ENCODE results near the gene RNF151.
"Not testable (repeated sequence)": the region's sequence is repeated elsewhere in the genome, so short reads cannot be mapped to it uniquely, and the experiment has no call there.

RNF151 gene

GRCh38 chr16:1966460-1966859 is at the start of gene RNF151:
Gene RNF151, plus strand, starts transcription at chr16:1966856. Its CDS starts 26 bp downstream, at chr16:1966882.
- DNase-seq = no peak

DNA sequence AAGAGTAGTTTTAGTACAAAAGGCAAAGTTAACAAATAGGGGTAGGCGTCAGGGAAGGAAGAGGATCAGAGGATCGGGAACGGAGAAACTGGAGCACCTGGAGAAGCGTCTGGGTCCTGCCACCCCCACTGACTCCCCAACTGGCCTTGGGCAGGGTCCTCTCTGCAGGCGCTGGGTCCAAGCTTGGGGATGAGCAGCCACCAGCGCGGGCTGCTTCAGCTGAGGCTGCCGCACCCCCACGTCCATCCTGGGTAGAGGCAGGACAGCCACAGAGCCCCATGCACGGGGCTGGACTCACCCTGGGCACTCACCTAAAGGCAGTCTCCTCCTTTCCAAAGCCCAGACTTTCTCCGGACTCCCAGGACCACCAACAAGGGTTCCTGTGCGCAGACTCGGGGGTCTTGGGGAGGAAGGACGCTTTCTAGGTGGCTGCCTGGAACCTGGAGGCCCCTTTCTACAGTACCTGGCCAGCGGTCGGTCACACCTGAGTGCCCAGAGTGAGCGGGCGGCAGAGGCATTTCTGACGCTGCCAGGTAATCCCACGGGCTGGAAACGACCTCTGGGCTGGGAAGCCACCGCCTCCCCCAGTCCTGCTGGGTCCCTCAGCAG is 49.5 kb upstream of the RNF151 start:
- DNase-seq = no peak

DNA sequence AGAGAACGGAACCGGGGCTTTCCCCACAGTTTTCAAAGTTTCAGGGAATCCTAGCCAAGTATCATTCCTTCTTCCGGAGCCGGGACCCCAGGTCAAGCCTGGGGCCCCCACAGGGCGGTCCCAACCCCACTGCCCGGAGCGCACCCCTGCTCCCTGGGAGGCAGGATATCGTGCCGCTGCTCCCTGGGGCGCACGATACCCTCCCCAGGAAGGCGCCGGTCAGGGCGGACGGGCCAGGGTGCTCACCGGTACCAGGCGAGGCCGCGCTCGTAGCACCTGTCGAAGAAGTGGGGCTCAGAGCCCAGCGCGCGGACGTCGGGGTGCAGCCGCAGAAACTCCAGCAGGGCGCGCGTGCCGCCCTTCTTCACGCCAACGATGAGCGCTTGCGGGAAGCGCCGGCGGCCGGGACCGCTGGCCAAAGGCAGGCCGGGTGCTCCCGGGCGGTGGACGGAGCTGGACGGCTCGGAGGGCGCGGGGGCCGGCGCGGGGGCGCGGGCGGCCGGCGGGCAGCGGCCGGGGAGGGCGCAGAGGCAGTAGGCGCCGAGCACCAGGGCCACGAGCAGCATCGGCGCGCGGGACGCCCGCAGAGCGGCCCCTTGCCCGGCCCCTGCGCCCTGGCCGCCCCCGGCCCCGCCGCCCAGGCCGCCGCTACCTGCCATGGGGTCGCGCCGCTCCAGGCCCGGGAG is 48.8 kb upstream of the RNF151 start:
- DNase-seq = no peak

- DNase-seq = no peak
Observed at GRCh38 chr16:1918351-1919326, 48.0 kb upstream of the RNF151 start, which contains the start of gene HS3ST6. Gene HS3ST6, minus strand, starts transcription at chr16:1918415. Its CDS starts 92 bp downstream, at chr16:1918323.

DNA sequence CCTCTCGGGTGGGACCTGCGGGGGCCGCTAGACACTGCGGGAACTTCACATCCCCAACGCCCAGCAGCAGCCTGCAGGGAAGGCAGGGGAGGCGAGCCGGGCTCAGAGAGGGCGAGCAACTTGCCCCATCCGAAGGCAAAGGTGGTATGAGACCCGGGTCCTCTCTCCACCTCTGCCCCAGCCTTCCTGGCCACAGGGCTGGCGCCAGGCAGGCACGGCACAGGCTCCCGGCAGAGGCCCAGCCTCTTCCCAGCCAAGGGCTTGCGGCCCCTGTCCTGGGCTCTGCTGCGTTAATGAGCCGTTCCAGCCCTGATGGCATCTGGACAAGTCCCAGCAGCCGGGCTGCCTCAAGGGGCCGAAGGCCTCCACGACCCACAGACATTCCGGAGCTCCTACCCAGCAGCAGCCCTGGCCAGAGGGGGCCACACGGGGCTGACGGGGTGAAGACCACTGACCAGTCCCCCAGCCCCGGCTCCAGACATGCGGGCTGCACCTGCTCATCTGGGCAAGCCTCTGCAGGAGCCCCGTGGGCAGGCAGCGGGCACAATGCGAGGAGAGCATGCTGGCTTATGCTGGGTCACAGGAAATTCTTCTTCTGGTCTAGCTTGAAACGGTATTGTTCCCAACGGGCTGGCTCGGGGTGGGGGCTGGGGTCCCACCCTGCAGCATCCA is 47.2 kb upstream of the RNF151 start:
- no peak for DNase-seq

DNA sequence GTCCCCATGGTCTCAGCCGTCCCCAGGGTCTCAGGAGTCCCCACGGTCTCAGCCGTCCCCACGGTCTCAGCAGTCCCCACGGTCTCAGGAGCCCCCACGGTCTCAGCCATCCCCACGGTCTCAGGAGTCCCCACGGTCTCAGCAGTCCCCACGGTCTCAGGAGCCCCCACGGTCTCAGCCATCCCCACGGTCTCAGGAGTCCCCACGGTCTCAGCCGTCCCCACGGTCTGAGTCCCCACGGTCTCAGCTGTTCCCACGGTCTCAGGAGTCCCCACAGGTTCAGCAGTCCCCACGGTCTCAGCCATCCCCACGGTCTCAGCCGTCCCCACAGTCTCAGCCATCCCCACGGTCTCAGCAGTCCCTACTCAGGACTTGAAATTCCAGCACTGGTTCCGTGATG is 46.5 kb upstream of the RNF151 start:
- not testable (repeated sequence) for DNase-seq

- no peak for DNase-seq
Observed at GRCh38 chr16:1920727-1921171, 45.9 kb upstream of the RNF151 start.

DNA sequence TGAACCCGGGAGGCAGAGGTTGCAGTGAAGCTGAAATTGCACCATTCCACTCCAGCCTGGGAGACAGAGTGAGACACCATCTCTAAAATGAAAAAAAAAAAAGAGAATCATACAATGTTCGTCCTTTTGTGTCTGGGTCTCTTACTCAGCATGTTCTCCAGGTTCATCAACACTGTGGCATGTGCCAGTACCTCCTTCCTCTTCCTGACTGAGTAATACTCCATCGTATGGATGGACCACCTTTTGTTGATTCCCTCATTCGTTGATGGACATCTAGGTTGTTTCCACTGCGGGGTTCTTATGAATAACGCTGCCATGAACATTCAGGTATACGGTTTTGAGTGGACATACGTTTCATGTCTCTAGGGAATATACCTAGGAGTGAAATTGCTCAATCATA is 44.3 kb upstream of the RNF151 start:
- no peak for DNase-seq

DNA sequence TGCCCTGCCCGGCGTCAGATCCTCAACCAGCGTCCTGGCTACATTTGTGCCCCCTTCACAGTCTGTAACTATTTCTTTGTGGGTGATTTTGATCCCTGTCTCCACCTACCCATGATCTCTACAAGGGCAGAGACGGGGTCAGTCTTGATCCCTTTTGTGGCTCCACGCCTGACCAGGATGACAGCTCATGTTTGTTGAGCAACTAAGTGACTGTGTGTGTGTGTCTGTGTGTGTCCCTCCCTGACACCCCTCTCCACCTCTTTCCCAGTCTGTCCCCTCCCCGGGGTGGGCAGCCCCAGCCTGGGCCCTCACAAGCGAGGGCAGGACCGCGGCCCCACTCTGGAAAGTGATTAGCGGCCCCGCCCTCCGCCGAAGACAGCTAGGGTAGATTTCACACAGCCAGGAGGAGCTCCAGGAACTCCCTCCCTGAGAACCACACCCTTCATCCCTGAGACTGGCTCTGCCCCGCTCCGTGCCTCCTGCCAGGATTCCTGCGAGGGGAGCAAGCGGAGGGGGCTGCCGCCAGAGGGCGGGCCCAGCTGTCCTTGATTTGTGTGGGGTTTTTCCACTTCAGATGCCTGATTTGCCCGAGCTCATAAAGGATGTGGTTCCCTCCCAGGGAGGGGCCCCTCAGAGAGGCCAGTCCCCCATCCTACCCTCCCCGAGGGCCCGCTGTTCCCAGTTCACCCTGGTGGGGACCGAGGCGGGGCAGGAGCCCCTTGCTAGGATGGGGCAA is 43.2 kb upstream of the RNF151 start:
- peak; percentile 51 for DNase-seq

- DNase-seq = no peak
Observed at GRCh38 chr16:1924095-1924494, 42.6 kb upstream of the RNF151 start.

DNA sequence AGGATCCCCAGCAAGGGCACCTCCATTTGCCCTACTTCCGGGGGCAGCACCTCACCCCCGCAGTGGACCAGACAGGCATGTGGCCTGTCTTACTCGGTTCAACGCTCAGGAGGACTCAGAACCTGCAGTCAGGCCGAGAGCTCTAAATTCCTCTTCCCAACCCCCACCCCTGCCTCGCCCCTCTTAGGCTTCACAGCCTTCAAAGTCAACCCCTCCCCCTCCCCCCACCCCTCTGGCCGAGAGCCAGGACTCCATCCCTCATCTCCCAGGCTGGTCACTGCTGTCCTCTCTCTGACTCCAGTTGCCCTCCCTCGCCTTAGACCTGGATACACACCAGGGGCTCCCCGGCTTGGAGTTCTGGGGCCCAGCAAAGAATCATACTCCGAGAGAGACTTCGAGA is 40.4 kb upstream of the RNF151 start:
- no peak for DNase-seq

- peak; percentile 34 for DNase-seq
Observed at GRCh38 chr16:1929105-1929504, 37.6 kb upstream of the RNF151 start.

DNA sequence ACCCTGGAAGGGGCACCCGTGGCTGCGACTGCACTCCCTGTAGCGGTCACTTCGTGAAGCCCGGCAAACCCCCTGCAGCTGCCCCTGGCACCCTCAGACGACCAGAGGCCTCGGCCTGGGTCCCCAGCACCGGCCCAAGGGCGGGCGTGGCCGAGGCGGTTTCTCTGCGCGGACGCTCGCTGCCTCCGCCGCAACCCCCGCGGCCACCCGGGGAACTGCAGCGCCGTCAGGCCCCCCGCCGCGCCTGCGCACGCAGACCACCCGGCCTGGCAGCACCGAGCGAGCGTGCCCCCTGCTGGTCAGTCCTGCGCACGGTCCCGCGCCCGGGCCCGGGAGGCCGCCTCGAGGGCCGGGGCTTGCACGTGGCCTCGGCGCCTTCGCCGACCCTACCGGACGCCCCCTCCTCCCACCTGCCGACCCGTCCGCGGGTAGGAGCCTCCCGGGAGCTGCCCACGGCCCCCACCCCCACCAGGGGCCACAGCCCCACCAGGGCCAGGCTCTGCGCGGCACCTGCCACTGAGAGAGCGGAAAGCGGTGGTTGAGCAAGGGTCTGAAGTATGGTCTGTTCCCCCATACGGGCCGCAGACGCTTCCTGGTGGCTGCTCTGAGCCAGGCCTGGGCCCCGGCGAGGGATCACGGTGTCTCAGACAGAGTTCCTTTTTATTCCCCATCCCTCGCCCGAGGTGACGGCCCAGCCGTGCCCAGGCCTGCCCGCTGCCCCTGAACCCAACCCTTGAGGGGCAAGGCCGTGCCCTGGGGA is 36.9 kb upstream of the RNF151 start:
- DNase-seq = peak; percentile 41

DNA sequence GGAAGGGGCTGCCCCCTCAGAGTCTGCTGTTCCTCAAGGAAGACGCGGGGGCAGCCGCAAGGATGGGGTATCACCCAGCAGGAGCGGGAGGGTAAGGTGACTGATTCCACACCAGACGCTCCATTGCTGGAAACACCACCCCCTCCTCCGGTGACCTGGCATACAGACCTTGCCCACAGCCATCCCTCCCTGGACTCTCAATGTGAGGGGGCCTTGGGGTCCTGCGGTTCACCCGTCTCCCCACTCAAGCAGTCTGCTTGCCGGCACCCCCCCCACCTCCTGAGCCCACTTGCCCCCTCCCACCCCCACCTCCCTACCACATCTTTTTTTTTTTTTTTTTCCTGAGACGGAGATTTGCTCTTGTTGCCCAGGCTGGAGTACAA is 36.3 kb upstream of the RNF151 start:
- no peak for DNase-seq

DNA sequence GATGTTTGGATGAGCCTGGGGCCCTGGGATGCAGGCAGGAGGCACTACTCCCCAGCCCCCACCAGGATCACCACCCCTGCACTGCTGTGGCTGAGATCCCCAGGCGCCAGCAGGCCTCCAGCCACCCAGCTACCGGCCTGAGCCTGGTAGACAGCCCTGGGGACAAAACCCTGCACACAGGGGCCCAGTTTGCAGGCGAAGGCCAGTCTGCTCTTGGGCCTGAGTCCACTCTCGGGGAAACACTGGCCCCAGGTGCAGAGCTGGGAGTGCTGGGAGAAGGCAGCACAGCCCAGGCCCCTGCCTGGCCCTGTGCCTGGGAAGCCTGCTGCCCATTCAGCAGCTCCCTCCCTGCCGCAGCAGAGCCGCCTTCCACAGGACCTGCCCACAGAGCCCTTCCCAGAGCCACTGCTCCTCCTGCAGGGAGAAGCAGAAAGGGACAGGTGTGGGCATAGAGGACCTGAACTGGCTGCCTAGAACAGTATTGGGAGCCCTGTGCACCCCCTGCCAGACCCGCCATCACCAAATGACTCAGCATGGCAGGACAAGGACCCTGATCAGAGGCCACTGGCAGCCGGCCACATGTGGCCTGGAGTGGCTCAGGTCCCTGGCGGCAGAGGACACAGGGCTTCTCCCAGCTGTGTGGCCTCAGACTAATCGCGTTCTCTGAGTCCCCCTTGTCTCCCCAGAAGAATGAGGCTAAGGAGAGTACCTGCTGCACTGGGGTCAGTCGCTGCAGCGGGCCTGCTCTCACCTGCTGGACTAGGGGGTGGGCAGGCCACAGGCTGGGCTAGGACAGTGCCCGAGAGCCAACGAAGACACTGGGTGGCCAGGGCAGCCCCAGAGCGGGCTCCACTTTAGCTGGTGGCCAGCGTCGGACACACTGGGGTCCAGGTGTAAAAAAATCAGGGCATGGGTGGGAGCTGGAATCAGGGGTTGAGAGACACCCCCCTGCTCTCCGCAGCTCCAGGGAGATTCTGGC is 34.3 kb upstream of the RNF151 start:
- no peak for DNase-seq

- DNase-seq = no peak
Observed at GRCh38 chr16:1933097-1933661, 33.5 kb upstream of the RNF151 start.

DNA sequence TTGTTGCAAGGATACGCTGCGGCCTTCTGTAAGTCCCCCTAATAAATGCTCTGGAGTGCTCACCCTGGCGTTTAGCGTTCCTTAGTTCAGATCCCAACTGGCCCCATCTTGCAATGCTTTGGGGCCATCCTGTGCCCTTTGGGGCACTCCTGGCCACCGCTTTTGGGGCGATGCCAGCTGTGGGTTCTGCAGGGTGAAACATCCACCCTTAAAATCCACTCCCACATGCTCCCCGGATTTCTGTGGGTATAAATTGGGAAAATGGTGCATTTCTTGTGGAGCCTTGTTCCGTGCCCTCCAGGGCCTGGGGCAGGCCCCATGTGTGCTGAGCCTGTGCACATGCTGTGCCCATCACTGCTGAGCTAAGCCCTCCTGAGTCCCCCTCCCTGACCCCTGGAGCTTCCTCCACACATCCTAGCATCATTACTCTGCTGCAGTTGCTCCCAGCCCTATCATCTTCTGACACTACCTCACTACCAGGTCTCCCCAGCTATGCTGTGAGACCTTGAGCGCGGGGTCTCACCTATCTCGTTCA is 29.6 kb upstream of the RNF151 start:
- DNase-seq = no peak

- no peak for DNase-seq
Observed at GRCh38 chr16:1938316-1938715, 28.3 kb upstream of the RNF151 start.

DNA sequence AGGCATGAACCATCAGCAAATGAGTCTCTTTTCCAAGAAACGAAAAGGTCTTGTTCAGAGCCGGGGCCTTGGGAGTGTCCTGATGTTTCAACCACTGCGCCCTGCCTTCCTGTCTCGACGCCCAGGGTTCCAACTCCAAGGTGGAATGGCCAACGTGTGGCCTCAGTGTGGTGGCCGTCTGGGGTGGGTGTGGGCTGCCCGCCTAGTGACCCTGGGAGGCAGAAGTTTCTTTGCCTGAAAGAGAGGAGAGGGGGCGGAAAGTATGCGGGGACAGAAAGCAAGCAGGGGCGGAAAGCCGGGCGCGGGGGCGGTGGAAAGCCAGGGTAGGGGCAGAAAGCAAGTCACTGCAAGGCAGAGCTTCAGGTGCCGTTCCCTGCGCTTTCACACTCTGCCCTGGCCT is 27.7 kb upstream of the RNF151 start:
- DNase-seq = no peak
